NOMO-1 treated with dmso at 0.1 percent for 144 hours (cell line): ENCODE results near the gene NTRK1.

ENCODE experiments used
- DNase-seq: peaks from one replicate; lab custom pipeline; 2025; ENCODE audit not compliant: unreplicated experiment; lab: John Stamatoyannopoulos, UW

NTRK1 gene

DNA sequence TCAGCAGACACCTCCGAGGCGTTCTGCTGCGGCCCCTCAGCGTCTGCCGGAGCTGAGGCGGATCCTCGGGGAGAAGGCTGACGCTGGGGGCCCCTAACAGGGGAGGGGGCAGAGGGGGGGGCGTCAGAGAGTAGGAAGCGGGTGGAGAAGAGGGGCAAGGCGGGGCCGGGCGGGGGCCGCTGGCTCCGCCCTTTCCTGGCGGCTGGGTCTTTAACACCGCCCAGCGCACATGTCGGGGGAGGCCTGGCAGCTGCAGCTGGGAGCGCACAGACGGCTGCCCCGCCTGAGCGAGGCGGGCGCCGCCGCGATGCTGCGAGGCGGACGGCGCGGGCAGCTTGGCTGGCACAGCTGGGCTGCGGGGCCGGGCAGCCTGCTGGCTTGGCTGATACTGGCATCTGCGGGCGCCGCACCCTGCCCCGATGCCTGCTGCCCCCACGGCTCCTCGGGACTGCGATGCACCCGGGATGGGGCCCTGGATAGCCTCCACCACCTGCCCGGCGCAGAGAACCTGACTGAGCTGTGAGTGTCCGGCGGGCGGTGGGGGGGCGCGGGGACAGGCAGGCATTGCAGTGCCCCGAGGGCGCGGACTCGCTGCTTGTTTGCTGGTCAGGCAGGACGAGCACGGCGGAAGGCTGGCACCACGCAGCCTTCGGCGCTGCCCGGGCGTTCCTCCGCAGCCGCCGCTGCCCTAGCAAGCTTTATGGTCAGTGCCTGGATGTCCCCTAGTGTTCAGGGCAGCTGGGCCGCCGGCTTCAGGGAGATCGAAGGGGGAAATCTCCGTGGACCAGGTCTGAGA, at the start of gene NTRK1:
Gene NTRK1, plus strand, starts transcription at position 238 of the 796 bp plus-strand sequence. Its CDS starts 70 bp downstream, at position 308.
- DNase-seq = no peak

DNA sequence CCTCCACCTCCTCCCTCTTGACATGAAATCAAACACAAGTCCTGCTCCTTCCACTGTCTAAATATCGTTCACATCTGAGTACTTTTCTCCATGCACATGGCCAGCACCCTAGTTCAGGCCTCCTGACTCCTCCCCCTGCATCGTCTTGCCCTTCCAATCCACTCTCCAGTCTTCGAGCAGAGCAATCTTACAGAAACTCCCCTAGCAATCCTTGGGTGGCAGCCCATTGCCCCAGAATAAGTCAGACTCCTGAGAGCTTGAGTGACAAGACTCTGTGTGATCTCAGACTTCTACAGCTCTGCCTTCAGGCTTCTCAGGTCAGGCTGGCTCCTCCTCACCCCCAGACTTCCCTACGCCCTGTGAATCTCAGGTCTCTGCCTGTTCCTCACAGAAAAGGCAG, 49.5 kb upstream of the NTRK1 start:
- no peak for DNase-seq

DNA sequence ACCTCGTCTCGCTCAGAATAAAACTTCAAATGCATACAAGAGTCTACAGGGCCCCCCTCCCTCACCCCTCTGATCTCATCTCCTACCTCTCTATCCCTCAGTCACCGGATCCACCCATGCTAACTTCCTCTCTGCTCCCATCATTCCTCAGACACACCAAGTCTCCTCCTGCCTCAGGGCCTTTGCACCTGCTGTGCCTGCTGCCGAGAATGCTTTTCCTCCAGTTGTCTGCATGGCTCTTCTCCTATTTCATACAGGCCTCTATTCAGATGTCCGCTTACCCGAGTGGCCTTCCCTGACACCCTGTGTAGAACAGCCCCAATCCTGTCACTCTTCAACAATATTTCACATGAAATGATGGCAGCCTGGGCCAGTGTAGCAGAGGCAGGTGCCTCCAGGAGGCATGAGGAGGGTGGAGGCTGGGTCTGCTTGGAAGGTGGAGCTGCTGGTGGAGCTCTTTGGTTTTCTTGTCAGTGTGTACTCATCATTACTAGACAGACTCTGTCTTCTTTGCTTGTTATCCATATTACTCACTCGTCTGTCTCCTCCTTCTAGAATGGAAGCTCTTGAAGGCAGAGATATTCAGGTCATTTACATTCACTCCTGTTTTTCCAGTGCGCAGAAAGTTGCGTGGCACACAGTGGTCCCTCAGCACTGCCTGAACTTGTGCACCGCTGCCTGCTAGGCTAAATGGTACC, 48.2 kb upstream of the NTRK1 start:
- no peak for DNase-seq

DNA sequence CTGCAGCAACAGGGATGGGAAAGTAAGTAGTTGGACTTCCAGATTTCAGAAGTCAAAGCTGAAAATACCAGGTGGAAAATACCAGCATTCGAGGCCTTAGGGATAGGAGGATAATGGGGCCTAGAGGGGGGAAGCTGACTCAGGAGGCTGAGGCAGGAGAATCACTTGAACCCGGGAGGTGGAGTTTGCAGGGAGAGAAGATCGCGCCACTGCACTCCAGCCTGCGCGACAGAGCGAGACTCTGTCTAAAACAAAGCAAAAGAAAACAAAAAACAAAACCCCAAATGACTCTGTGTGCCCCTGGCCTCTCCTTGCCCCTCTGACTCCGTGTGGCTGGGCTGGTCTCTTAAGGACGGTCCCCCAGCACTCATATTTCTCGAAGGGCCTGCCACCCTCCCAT, 47.4 kb upstream of the NTRK1 start:
- no peak for DNase-seq

DNA sequence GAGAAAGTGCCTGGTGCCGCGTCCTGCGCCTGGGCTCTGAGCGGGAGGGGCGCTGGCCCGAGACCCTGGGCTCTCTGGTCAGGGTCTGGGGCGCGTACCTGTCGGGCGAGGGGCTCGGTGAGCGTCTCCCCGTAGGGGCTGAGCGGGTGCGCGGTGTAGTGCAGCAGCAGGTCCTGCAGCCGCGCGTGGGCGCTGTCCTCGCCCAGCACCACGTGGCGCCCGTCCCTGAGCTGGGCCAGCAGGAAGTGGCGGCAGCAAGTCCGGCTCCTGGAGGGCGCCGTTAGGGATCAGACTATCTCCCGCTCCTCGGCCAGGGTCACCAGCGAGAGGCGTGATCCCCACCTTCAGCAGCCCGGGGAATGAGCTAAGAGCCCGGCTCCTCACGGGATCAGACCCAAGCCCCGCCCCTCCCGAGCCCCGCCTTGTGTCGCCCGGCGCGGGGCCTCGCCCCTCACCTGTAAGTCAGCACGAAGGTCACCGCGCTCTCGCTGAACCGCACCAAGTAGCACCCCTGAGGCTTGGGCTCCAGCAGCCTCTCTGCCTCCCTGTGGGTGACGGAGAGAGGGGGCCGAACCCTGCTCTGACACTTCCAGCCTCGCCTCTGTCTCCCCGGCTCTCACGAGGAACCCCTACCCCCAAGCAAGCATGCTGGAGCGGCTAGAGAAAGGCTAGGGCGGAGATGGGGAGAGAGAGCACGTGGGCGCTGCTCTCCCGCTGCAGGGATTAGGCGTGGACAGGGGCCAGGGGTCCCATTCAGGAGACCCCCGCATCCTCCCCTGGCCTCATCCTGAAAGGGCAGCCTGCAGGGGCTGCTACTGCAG, 46.7 kb upstream of the NTRK1 start:
- DNase-seq = no peak

DNA sequence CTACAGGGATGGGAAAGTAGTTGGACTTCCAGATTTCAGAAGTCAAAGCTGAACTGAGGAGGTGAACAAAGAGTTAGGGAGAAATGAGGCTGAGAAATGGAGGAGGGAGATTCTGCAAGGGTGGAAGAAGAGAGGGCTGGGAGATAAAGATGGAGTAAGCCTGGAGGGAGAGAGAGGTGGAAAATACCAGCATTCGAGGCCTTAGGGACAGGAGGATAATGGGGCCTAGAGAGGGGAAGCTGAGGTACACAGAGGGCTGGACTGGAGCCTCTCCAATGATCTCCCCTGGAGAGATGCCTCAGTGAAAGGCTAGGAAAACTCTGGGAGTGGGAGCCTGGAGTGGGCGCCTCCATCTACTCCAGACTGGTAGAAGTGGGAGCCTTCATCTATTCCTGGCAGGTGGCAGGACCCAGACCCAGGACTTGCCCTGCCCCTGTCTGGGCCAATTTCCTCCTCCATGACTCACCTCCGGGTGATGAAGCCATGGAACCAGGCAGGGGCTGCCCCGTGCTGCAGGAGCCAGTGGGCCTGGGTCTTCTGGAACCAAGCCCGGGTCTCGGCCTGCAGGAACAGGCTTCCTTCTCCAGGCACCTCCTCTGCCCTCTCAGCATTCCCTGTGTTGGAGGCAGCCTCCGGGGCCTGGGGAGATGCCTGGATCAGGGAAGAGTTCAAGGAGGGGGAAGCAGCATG, 45.9 kb upstream of the NTRK1 start:
- no peak for DNase-seq

DNA sequence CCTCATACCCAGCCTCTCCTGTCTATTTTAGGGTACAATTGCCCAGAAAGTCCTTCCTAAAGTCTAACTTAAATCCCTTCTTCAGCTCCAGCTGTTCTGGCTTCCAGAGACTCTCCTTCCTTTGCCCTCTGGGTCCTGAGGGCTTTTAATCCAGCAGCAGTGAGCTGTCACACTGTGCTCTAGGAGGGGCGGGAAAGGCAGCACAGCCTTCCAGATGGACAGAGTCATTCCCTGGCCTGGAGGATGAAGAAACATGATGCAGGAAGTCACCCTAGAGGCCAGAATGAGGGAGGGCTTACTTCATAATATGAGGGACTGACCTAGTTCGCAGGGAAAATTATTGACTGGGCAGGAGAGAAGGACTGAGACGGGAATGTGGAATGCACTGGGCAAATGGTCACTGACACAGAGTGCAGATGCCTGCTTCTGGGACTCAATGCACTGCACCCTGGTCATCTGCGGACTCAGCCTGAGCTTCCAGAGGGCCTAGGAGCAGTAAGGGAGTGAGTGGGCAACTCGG, 45.3 kb upstream of the NTRK1 start:
- no peak for DNase-seq

DNA sequence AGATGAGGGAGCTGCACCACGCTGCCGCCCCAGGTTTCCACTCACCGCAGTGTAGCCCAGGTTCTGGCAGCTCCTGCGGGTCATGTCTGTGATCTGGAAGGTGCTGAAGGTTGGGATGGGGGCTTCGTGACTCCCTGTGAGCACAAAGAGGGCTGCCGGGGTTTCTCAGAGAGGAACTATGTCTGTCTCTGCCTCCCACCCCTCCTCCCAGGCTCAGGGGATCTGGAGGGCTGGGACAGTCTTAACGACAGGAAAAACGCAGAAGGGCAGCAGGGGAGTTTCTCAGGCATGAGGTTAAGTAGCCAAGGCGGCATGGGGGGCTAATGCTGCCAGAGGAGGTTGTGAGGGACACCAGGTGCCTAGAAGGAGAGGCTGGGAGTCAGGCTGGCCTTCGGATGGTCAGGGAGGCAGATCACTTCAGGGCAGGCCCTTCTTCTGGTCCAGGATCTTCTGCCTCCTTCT, 44.7 kb upstream of the NTRK1 start:
- no peak for DNase-seq

DNA sequence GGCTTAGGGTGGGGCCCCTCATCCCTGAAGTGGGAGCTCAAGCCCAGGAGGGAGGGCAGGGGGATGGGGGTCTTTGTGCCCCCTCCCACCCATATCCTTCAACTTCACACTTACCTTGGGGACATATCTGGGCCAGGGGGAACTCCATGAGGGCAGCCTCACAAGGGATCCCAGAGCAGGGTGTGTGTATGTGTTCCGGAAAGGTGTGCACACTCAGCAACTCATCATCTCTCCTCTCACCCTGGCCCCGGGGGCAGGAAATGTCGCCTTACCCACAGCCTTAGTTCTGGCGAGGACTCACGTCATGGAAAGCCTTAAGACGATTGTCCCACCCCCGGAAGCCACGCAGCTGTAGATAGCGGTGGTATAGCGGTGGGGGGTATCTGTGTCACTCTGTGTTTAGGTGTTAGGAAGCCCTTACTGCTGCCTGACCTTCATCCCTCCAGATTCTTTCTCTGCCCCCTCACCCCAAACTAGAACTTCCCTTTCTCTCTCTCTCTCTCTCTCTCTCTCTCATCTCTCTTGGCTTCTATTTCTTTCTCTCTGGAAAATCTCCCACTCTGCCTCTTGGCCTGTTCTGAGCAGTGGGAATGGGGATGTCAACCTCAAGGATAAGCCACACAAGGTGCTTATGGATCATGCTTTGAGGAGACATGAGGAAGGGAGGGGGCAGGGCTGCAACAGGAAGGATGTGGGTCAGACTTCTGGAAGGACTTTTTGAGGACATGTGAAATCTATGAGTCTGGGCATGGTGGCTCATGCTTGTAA, 43.9 kb upstream of the NTRK1 start, which contains the start of gene SH2D2A:
Gene SH2D2A, minus strand, starts transcription at position 288 of the 768 bp plus-strand sequence. Its CDS starts 140 bp downstream, at position 148.
- DNase-seq = peak; percentile 42

DNA sequence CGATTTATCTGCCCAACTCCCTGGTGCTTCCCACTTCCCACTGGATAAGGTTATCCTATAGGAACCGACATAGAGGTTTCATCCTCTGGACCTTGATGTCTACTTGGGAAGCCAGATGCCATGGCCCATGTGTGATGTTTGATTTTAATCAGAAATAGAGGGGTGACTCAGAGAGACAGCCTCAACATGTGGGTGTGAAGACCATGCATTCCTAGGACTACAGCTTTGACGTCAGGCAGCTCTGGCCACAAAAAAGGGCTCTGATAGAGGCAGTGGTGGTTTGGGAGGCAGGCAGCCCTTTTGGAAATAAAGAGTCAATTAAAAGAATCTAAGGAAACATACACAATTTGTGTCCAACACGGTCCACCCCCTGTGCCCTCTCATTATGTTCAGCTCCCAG, 38.9 kb upstream of the NTRK1 start:
- no peak for DNase-seq

DNA sequence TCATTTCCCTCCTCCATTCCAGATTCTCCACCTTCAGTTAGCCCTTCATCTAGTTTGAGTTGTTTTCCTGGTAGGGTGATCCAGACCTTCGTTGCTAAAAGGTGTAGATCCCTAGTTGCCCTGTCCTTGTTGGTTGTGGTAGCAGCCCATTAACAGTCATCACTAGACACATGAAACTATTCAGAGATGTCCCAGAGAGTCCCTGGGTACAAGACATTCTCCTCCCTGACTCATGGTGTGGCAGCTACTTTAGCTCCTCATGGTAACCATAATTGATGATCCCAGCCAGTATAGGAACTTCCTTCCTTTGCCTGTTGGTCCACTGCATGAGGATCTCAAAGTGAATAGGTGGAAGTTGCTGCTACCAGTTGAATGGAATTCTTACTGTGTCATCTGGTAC, 38.0 kb upstream of the NTRK1 start:
- no peak for DNase-seq

DNA sequence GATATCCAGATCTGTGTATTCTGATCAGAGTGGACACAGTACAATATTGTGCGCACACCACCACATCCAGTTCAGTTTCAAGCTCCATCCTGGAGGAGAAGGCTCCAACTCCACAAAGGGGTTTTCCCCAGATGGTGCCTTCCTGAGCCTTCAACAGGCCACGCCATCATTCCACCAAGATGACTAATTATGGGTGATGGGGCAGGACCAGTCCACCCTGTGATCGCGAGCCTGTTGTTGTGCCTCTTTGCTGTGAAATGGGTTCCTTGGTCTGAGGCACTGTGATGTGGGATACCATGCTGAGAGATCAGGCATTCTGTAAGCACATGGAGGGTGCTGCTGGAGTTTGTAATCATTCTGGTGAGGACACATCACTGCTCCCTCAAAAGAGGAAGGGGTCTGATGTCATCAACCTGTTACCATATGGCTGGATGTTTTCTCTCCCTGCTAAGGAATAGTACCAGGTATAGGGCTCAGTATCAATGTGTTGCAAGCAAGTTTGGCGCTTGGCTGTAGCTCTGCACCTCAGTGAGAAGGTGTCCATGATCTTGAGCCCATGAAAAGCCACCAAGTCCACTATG, 37.4 kb upstream of the NTRK1 start:
- no peak for DNase-seq

DNA sequence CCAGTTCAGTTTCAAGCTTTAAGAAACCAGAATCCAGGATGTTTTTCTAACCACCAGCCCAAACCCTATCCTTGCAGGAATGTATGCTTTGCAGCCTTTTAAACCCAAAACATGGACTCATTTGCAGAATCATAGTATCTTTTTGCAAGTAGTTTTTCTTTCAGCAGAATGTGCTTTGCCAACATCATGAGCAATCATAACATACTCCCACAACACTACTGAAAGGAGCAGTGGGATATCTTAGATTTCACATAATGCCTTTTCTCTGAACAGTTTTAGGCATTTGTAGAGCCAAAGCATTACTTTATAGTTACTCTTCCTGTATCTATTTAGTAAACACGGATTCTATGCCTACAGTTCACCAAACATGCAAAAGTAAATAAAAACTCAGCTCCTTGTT, 34.0 kb upstream of the NTRK1 start:
- no peak for DNase-seq

DNA sequence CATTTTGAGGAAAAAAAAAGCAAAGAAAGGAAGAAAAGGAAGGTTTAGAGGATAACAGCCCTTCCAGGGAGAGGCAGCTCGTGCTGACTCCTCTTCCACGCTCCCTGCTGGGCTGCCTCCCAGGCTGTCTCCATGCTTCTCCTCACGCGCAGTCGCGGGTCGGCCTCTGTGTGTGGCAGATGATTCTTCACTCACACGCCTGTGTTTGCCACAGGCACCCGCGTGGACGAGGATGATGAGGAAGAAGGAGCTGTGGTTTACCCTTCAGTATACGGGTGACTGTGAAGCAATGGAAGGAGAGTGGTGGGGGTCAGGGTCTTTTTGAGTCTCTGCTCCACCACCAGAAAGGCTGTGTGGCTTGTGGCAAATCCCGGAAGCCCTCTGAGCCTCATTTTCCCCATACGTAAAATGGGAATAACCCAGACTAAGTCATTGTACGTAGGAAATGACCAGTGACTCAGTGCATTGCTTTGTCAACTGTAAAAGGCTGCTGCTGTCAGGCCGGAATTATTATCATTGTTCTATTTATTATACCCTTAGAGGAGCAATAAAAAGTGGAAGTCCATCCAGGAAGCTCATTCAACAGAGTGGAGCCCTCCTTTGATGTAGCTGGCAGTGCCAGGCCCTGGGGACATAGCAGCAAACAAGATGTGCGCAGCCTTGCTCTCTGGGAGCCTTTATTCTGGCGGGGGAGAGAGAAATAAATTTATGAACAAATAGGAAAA, 32.1 kb upstream of the NTRK1 start:
- no peak for DNase-seq

DNA sequence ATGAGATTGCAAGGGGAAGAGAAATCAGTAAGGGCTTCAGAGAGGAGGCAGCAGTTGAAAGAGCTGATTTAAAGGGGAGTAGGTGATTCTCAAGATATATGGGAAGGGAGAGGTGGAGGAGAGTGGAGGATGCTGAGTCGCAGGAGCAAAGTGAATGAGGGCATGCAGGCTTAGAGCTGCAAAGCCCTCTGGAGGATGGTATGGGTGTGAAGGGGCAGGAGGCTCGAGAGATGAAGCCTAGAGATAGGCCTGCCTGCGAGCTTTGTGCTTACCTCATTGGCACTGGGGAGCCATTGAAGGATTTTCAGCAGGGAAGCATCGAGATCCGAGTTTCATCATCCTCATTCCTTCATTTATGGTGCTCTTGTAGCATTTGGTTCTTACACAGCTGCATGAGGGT, 28.2 kb upstream of the NTRK1 start:
- no peak for DNase-seq

DNA sequence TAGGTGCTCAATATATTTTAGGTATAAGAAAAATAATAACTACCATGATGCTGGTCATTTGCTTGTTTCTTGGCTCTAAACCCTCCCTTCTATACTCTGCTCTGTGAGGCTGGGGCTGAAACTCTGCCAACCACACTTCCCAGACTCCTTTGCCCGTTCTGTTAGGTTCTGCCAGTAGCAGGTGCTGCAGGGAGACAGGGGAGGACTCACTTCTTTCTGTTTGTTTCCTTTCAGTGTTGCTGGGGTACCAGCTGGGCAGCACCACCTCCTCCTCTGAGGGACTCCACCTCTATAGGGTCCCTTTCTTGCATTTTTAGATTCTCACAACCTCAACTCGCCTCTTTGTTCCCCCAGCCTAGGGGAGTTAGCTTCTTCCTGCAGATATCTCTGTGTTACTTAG, 27.1 kb upstream of the NTRK1 start:
- DNase-seq = no peak

DNA sequence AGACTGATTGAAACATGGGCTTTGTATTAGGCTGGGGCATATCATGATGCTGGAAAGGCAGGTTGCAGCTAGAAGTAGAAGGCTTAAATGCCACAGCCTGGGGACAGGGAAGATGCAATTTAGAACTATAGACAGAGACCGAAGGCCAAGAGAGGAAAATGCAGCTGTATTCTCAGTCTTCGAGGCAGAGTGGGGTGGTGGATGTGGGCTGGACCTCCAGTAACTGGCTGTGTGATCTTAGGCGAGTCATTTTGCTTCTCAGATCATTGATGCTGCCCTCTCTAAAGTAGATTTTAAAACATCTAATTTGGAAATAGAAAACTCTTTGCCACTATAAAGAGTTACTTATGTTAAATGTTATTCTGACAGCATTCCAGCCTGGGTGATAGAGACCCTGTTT, 26.3 kb upstream of the NTRK1 start:
- no peak for DNase-seq

DNA sequence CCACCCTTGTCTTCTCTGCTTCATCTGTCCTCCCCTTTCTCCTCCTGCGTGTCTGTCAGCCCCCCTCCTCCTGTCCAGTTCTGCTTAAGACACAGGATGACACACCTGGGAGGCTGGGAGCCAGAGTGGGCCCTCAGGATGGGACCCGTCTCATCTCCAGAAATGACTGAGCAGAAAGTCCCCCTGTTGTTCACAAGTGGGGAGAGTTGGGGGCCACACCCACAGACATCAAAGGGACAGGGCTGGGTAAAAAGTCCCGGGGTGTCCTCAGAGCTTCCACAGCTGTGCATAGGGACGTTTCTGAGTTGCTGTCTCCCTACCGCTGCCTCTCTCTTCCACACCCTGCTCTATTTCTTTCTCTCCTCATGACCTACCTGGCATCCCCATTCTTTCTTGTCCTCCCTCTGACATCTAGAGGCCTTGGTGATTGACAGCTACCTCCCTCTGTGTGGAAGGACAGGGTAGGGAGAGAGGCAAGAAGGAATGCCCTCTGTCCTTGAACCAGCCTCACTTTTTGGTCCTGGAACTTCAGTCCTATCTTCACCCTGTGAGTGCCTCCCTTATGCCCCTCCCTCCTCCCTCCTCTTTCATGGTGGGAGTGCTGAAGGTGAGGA, 24.5 kb upstream of the NTRK1 start:
- no peak for DNase-seq

DNA sequence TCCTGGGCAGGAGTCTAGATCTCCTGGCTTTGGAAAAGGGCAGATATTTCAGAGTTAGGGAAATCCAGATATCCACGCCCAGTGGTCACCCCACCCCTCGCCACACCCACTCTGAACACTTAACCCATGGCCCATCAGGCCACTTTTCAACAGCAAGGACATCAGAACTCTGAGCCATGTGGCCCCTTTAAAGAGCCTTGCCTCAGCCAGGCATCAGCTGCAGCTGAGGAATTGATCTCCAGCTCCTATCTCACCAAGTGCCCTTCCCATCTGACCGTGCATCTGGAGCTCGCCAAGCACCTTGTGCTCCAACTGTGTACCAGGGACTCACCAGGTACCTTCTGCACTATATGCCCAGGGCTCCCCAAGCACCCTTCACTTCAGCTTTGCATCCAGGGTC, 23.8 kb upstream of the NTRK1 start:
- no peak for DNase-seq
